AG04450 (cell line): ENCODE measurements around the gene NACC2. TPM values are rescaled to one million over a fixed set of nuclear protein-coding genes. Genes with fewer than 3 reads are reported as not detected.
A peak's percentile ranks its signal among the peaks of the same experiment; 100 is the strongest.

Experiments
- CTCF ChIA-PET: fragments of 300-600, 350-600 bp; formaldehyde crosslinking; extraction: SDS; loops from one replicate; lab custom pipeline; 2022; ENCODE audit warnings: antibody characterized with exemption, inconsistent platforms; lab: Charles Lee
- POLR2A ChIA-PET: fragments of 350-600 bp; formaldehyde crosslinking; extraction: SDS; loops from one replicate; lab custom pipeline; 2021; ENCODE audit warnings: antibody characterized with exemption, inconsistent platforms; lab: Yijun Ruan, JAX
- DNase-seq: peaks from one replicate; pipeline ENCODE4 v3.0.0-alpha.2; 2011; ENCODE audit warnings: low read depth, low spot score
- H3K27ac ChIP-seq: one replicate; pipeline ENCODE4 v1.5.1; 2012; ENCODE audit warnings: low read depth, low read length, control low read depth
- H3K27me3 ChIP-seq: one replicate; pipeline ENCODE4 v1.6.0; 2012; ENCODE audit warnings: low read length; ENCODE audit not compliant: control insufficient read depth, insufficient read depth
- H3K4me3 ChIP-seq: 2 replicates; pipeline ENCODE4 v1.5.1; 2011; ENCODE audit warnings: mild to moderate bottlenecking, low read depth, low read length, control low read depth
- H3K9me3 ChIP-seq: 2 replicates; pipeline ENCODE4 v1.5.1; 2012; ENCODE audit warnings: low read length; ENCODE audit not compliant: control insufficient read depth, insufficient read depth
- CTCF ChIP-seq: IDR thresholded peaks from 2 replicates; pipeline ENCODE4 v1.5.1; 2011; ENCODE audit warnings: low read depth, low read length, control low read depth, inconsistent platforms
- polyA plus RNA-seq: library from polyadenylated mRNA; depleted of rRNA; stranded (reverse); fragments of >200 nt; gene quantifications from 2 replicates; pipeline ENCODE4 v1.2.3, GENCODE V29; 2011

NACC2 gene
- polyA plus RNA-seq, 1 experiment, result 11.7 TPM

- H3K9me3 ChIP-seq, result no peaks in the 10 kb centered on the region; the same call in 1 of the 2 replicates
- ChIA-PET POLR2A (no interaction called here), CTCF (interaction anchor here (1.0 kb wide), 1 partner anchor 76 kb away, joined by 3 read pairs; no protein-coding TSS in a partner anchor)
- no peak for DNase-seq
- H3K27ac ChIP-seq, result peak overlapping the region; percentile 31
- H3K4me3 ChIP-seq, result no peak overlapping the region
- H3K27me3 ChIP-seq, result no peaks in the 10 kb centered on the region
- no peak for TF ChIP-seq CTCF
Measured at GRCh38 chr9:136058801-136059302, 36.2 kb downstream of the NACC2 start.

GRCh38 chr9:136058084-136058483 is 37.0 kb downstream of the NACC2 start:
- no peak for TF ChIP-seq CTCF
- POLR2A ChIA-PET, result interaction anchor here (1.0 kb wide), 1 partner anchor 36 kb away, joined by 4 read pairs; no protein-coding TSS in a partner anchor
- no peak overlapping the region for H3K27ac ChIP-seq
- no peak overlapping the region for H3K4me3 ChIP-seq
- no peaks in the 10 kb centered on the region; the same call in 1 of the 2 replicates for H3K9me3 ChIP-seq
- CTCF ChIA-PET, result interaction anchor here (0.7 to 1.0 kb wide), 2 partner anchors 77 to 90 kb away, joined by 3 to 5 read pairs; no protein-coding TSS in a partner anchor
- no peak for DNase-seq
- H3K27me3 ChIP-seq, result no peaks in the 10 kb centered on the region

DNA sequence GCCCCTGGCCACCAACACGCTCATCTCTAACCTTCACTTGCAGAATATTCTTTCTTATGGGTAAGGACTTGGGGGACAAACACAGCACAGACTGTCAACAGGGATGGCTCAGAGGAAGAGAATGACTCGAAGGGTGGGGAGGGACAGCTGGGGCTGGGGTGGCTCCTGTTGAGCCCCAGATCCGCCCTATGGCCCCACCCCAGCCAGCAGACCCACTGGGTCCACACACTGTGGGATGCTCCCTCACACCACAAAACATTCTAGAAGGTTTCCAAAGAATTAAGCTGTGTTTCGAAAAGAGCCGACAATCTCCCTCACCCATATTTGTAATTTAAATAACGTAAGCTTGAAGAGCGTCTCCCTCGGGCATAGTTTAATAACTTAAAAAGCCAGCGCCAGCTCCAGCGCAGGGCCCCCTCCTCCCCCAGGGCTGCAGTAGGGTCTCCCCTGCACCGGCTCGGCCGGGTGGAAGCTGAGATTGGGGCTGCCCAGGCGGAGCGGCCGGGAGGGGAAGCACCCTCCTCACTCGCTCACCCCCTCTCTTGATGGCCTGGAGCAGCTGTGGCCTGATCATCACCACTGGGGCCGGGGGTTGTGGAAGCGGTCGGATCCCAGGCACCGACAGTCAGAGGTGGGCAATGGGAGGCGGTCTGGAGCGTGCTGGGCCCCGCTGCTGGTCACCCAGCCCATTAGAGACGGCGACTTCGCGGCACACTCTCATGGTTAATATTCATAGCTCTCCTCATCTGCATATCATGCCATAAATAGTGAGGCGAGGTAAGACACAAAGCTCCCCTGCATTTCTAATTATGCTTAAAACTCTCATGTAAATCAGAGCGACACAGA is 37.6 kb downstream of the NACC2 start:
- no peak overlapping the region for H3K4me3 ChIP-seq
- H3K27ac ChIP-seq, result no peak overlapping the region
- H3K9me3 ChIP-seq, result no peaks in the 10 kb centered on the region; the same call in 1 of the 2 replicates
- ChIA-PET POLR2A (interaction anchor here (0.6 to 1.0 kb wide), 2 partner anchors 36 to 48 kb away, joined by 4 read pairs; no protein-coding TSS in a partner anchor), CTCF (interaction anchor here (0.7 to 1.0 kb wide), 2 partner anchors 78 to 89 kb away, joined by 3 to 5 read pairs; no protein-coding TSS in a partner anchor)
- no peak for DNase-seq
- TF ChIP-seq CTCF, result no peak
- H3K27me3 ChIP-seq, result no peaks in the 10 kb centered on the region

DNA sequence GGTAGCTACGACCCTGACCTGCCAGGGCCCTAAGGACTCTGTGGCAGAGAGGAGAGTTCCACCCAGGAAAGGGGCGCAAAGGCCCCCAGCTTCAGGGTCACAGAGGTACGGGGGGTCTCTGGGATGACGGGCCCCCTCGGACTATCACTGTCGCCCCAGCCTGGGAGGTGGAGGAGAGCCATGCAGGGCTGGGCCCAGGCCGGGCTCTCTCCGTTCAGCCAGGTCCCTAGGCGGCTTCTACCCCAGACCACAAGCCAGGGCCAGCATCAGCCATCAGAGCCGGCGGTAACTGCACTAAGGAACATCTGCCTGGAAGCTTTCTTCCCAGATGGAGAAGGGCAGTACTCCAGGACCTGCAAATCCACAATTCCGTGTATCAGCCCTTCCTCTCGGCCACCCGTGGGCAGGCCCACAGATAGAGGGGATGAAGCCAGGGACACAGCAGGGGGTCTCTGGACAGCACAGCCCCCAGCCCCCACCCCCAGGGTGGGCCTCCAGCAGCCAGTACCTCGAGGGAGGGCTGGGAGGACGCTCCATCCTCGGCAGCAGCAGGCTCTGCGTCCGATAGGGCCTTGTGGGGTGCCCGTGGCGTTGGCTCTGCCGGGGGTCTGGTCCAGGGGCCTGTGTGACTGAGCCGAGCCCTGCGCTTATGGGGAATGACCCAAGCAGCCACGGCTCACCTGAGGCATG is 38.4 kb downstream of the NACC2 start:
- H3K27me3 ChIP-seq, result no peaks in the 10 kb centered on the region
- ChIA-PET POLR2A (no interaction called here), CTCF (no interaction called here)
- no peak overlapping the region for H3K4me3 ChIP-seq
- H3K27ac ChIP-seq, result no peak overlapping the region
- no peak for DNase-seq
- no peak for TF ChIP-seq CTCF
- no peaks in the 10 kb centered on the region; the same call in 1 of the 2 replicates for H3K9me3 ChIP-seq
